Endothelial cell of coronary artery (primary cell): ENCODE results near the gene NDUFV1. TPM values are rescaled to one million over a fixed set of nuclear protein-coding genes. Genes with fewer than 3 reads are reported as not detected.

Source experiments
- total RNA-seq: library from RNA; depleted of rRNA; stranded (reverse); fragments of >200 nt; gene quantifications from 2 replicates; pipeline ENCODE4 v1.2.3, GENCODE V29; 2014

The NDUFV1 gene
- total RNA-seq, result 192 and 205 TPM in 2 replicates

GRCh38 chr11:67606492-67607295, at the start of gene NDUFV1:
TSS of gene NDUFV1 (plus strand) at chr11:67606936. CDS start at chr11:67607005, 69 bp downstream.

GRCh38 chr11:67583247-67584204, 23.2 kb upstream of the NDUFV1 start, which contains the start of gene GSTP1:
TSS of gene GSTP1 (plus strand) at chr11:67583812. CDS start at chr11:67583844, 32 bp downstream.

DNA sequence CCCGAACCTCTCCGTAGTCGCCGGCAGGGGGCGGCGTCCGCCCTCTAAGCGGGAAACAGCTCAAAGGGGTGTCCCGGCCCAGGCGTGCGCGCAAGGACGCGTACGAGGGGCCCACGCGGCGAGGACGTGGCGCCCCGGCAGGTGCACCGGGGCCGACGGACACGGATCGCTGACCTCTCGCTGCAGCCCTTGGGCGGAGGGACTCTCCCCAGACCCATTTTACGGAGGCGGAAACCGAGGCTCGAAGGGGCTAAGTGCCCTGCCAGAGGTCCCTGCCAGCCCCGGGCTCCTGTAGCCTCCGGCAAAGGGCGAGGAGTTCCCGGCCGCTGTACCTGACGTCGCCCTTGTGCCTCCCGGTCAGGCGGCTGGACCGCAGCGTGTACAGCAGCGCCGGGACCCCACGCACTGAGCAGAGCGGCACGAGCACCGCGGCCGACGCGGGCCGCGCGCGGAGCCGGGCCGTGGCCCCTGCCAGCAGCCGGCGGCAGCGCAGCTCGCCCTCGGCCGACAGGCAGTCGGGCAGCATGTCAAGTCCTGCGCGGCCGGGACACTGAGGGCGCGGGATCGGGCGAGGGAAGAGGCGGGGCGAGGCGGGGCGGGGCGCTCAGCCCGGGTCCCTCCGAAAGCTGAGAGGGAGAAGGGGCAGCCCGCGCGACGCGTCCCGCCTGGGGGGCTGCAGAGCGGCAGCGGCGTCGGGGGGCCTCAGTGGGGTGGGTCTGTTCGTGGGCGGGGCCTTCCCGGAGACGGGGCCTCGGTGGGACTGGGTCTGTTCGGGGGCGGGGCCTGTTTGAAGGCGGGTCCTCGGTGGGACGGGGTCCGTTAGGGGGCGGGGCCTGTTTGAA, 22.9 kb downstream of the NDUFV1 start, which contains the start of gene NUDT8:
Gene NUDT8, minus strand, starts transcription at position 552 of the 842 bp plus-strand sequence. Its CDS starts 26 bp downstream, at position 526.

GRCh38 chr11:67639438-67639859, 32.7 kb downstream of the NDUFV1 start, which contains the start of gene TBX10:
TSS of gene TBX10 (minus strand) at chr11:67639763. CDS start at chr11:67639472, 291 bp downstream.

Other genes with a start within 250 kb of the NDUFV1 start
- gene CLCF1, start 233.3 kb upstream of the NDUFV1 start, total RNA-seq, result 2.7 and 3.3 TPM in 2 replicates
- gene RAD9A, start 214.9 kb upstream of the NDUFV1 start, total RNA-seq, result 3.2 and 5.5 TPM in 2 replicates
- gene PPP1CA, start 205.1 kb upstream of the NDUFV1 start, total RNA-seq, result 183 and 226 TPM in 2 replicates
- gene TBC1D10C, start 202.9 kb upstream of the NDUFV1 start, total RNA-seq, result under 0.01 and 0.09 TPM in 2 replicates
- under 0.01 and 0.09 TPM in 2 replicates for gene CARNS1, start 191.3 kb upstream of the NDUFV1 start, total RNA-seq
- 29.7 and 32.5 TPM in 2 replicates for gene RPS6KB2, start 178.4 kb upstream of the NDUFV1 start, total RNA-seq
- gene PTPRCAP, start 169.3 kb upstream of the NDUFV1 start, total RNA-seq, result 0.18 and 0.85 TPM in 2 replicates
- 133 and 168 TPM in 2 replicates for gene CORO1B, start 163.5 kb upstream of the NDUFV1 start, total RNA-seq
- not detected in 2 replicates for gene GPR152, start 154.2 kb upstream of the NDUFV1 start, total RNA-seq
- 0.45 and 1.1 TPM in 2 replicates for gene CABP4, start 151.6 kb upstream of the NDUFV1 start, total RNA-seq
- gene TMEM134, start 137.7 kb upstream of the NDUFV1 start, total RNA-seq, result 9.7 and 22.0 TPM in 2 replicates
- gene AIP, start 123.9 kb upstream of the NDUFV1 start, total RNA-seq, result 86.3 and 135 TPM in 2 replicates
- 11.2 and 24.2 TPM in 2 replicates for gene PITPNM1, start 101.6 kb upstream of the NDUFV1 start, total RNA-seq
- 12.7 and 13.1 TPM in 2 replicates for gene CDK2AP2, start 98.8 kb upstream of the NDUFV1 start, total RNA-seq
- gene CABP2, start 83.5 kb upstream of the NDUFV1 start, total RNA-seq, result not detected in 2 replicates
- gene GSTP1, start 23.1 kb upstream of the NDUFV1 start, total RNA-seq, result 850 and 1,023 TPM in 2 replicates
- gene NUDT8, start 23.0 kb downstream of the NDUFV1 start, total RNA-seq, result 2.4 and 6.2 TPM in 2 replicates
- gene TBX10, start 32.8 kb downstream of the NDUFV1 start, total RNA-seq, result not detected in 2 replicates
- not detected in 2 replicates for gene ACY3, start 43.8 kb downstream of the NDUFV1 start, total RNA-seq
- not detected in 2 replicates for gene ALDH3B2, start 67.7 kb downstream of the NDUFV1 start, total RNA-seq